ENCODE results near the gene RAP1GAP2. TPM values are rescaled to one million over a fixed set of nuclear protein-coding genes. Genes with fewer than 3 reads are reported as not detected.
"Not testable (repeated sequence)": the region's sequence is repeated elsewhere in the genome, so short reads cannot be mapped to it uniquely, and the experiment has no call there.

RAP1GAP2 gene
- total RNA-seq, 4 donors from 2014 or later: 10.8 to 18.3 (median 12.6) TPM

DNA sequence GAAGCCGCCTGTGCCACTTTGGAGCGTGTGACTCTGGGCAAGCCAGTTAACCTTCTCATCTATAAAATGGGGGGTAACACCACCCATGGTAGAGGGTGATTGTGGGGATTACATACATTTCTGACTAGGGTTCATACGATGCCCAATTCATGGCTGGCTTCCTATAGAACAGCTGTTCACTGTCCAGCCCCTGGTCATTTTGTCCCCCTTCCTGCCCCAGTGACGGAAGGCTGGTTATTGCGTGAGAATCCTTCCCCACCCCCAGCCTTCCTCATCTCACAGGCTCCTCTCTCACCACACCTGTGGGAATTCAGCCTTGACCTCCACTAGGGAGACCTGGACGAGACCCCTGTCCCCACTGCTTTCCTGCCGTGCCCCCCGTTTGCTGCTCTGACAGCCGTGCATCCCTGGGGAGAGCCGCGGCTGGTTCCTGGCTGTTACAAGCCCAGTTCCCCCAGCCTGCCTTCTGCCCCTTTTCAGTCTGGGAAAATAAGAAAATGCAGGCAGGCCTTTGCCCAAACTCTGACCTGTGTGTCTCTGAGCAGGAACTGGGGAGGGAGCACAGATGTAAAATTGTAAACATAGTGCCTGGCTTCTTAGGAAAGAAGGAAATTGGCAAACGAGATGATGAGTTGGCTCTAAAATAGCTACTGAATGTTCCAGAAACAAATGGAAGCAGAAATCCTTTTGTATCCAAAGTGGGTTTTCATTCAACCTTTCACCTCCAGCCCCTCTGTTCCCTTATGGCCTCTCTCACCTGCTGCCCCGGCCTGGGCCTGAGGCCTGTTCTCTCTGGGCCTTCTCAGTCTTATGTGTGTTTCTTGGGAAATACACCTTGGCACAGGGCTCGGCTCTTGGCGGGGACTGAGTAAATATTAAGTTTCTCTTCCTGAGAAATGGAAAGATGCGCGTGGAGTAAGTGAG, 199.9 kb downstream of the RAP1GAP2 start:
- DNase-seq (ENCODE audit: low spot score in 2 of 2): peak in 1 of 2 donors; percentile 72
- 74% methylated on average over 17 of the region's 17 CpGs for WGBS
- H3K4me1 ChIP-seq: peaks cover 6% of the 10 kb centered on the region
- peak overlapping the region; percentile 79 for H3K27ac ChIP-seq
- H3K4me3 ChIP-seq: no peak overlapping the region
- no peaks in the 10 kb centered on the region for H3K9me3 ChIP-seq
- H3K36me3 ChIP-seq: peaks cover 24% of the 10 kb centered on the region
- no peak for TF ChIP-seq EP300 (IDR thresholded peaks at IDR 0.05)
- no peaks in the 10 kb centered on the region for H3K27me3 ChIP-seq

DNA sequence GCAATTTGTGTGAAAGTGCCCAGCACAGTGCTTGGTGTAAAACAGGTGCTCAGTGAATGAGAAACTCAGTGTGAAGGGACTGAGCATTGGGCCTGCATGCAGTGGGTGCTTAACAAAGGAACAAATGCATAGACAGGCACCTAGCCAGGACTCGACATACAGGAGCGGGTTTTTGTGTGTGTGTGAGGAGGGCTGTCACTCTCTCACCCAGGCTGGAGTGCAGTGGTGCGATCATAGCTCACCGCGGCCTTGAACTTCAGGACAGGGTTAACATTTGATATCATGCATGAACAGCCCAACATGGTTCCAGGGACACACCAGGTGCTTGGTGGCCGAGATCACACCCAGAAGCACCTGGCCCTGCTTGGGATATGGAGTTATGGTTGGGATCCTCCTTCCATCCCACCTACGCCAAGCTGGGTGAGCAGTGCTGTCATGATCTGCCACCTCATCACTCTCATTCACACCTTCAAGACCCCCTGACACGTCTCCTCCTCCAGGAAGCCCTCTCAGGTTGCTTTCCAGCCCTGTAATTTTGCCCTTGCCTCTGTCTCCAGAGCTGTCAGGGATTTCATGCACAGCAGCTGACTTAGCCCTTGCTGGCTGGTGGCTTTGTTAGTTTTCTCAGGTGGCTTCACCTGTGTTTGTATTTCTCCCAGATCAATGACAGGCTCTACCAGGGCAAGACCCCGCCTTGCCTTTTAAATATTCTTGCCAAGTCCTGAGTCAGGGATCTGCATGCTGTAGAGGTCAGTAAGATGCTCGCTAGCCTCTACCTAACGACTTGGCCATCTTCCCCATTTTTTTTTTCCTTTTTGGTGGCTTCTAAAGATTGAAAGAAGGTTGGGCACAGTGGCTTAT, 200.8 kb downstream of the RAP1GAP2 start:
- DNase-seq (ENCODE audit: low spot score in 2 of 2): no peak
- TF ChIP-seq, protein P1, sequence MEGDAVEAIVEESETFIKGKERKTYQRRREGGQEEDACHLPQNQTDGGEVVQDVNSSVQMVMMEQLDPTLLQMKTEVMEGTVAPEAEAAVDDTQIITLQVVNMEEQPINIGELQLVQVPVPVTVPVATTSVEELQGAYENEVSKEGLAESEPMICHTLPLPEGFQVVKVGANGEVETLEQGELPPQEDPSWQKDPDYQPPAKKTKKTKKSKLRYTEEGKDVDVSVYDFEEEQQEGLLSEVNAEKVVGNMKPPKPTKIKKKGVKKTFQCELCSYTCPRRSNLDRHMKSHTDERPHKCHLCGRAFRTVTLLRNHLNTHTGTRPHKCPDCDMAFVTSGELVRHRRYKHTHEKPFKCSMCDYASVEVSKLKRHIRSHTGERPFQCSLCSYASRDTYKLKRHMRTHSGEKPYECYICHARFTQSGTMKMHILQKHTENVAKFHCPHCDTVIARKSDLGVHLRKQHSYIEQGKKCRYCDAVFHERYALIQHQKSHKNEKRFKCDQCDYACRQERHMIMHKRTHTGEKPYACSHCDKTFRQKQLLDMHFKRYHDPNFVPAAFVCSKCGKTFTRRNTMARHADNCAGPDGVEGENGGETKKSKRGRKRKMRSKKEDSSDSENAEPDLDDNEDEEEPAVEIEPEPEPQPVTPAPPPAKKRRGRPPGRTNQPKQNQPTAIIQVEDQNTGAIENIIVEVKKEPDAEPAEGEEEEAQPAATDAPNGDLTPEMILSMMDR (IDR thresholded peaks at IDR 0.05): no peak
- no peak for TF ChIP-seq EP300 (IDR thresholded peaks at IDR 0.05)
- no peak for TF ChIP-seq POLR2A (IDR thresholded peaks at IDR 0.05)
- TF ChIP-seq POLR2AphosphoS5 (IDR thresholded peaks at IDR 0.05): no peak
- 84% methylated on average over 11 of the region's 11 CpGs for WGBS
- no peaks in the 10 kb centered on the region for H3K9me3 ChIP-seq
- no peaks in the 10 kb centered on the region for H3K27me3 ChIP-seq
- H3K27ac ChIP-seq: peak overlapping the region; percentile 79
- no peak overlapping the region for H3K4me3 ChIP-seq
- H3K36me3 ChIP-seq: peaks cover 16% of the 10 kb centered on the region
- peaks cover 7% of the 10 kb centered on the region for H3K4me1 ChIP-seq

DNA sequence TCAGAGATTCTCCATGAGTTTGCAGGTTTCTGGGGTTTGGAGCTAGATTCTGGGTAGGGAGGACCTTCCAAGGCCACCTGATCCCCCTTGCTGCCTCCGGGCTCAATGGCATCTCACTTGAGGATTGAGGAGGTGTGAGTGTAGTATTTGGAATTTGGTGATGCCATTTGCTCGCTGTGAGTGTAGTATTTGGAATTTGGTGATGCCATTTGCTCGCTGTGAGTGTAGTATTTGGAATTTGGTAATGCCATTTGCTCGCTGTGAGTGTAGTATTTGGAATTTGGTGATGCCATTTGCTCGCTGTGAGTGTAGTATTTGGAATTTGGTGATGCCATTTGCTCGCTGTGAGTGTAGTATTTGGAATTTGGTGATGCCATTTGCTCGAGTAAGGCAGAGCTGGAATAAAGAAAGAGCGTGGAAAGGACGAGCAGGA, 202.2 kb downstream of the RAP1GAP2 start:
- DNase-seq (ENCODE audit: low spot score in 2 of 2); H3K4me3 ChIP-seq; H3K9me3 ChIP-seq; H3K27me3 ChIP-seq; H3K27ac ChIP-seq: not testable (repeated sequence)
- 97% methylated on average over 9 of the region's 9 CpGs for WGBS
- Histone ChIP-seq H3K36me3 (peaks cover 13% of the 10 kb centered on the region), H3K4me1 (peaks cover 17% of the 10 kb centered on the region)

DNA sequence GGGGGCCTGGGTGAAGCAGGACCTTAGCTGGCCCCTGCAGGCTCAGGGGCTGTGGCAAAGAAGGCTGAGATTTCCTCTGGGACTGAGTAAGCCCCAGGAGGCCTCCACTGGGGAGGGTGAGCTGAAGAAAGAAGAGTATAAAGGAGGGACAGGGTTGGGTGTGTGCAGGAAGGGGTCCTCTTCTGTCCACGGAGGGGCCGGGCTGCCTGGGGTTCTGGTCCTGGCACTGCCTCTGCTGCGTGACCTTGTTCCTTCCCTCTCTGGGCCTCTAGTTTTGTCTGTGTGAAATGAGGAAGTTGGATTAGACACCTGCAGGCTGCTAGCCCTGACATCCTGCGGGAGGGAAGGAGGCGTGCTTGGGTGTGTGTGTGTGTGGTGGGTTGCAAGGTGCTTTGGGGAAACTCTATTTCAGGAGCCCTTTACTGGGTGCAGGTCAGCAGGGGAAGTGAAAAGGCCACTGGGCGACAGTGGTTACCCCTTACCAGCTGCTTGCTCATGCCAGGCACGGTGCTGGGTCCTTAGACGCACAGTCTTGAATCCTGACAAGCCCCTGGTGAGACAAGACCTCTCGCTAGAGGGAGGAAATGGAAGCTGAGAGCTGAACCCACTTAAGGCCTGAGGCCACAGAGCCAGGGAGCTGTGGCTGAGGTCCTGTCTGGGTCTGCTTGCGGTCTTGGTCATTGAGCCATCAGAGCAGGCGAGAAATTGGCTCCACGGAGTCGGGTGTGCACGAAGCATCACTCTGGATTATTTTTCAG, 206.5 kb downstream of the RAP1GAP2 start:
- Histone ChIP-seq H3K27me3 (no peaks in the 10 kb centered on the region), H3K9me3 (no peaks in the 10 kb centered on the region), H3K27ac (peak overlapping the region; percentile 78), H3K36me3 (peaks cover 3% of the 10 kb centered on the region), H3K4me3 (no peak overlapping the region), H3K4me1 (peaks cover 30% of the 10 kb centered on the region)
- TF ChIP-seq, protein P1 (IDR thresholded peaks at IDR 0.05): no peak
- TF ChIP-seq POLR2AphosphoS5 (IDR thresholded peaks at IDR 0.05): no peak
- no peak for TF ChIP-seq EP300 (IDR thresholded peaks at IDR 0.05)
- no peak for TF ChIP-seq POLR2A (IDR thresholded peaks at IDR 0.05)
- WGBS: 68% methylated on average over 11 of the region's 14 CpGs
- DNase-seq (ENCODE audit: low spot score in 2 of 2): no peak

DNA sequence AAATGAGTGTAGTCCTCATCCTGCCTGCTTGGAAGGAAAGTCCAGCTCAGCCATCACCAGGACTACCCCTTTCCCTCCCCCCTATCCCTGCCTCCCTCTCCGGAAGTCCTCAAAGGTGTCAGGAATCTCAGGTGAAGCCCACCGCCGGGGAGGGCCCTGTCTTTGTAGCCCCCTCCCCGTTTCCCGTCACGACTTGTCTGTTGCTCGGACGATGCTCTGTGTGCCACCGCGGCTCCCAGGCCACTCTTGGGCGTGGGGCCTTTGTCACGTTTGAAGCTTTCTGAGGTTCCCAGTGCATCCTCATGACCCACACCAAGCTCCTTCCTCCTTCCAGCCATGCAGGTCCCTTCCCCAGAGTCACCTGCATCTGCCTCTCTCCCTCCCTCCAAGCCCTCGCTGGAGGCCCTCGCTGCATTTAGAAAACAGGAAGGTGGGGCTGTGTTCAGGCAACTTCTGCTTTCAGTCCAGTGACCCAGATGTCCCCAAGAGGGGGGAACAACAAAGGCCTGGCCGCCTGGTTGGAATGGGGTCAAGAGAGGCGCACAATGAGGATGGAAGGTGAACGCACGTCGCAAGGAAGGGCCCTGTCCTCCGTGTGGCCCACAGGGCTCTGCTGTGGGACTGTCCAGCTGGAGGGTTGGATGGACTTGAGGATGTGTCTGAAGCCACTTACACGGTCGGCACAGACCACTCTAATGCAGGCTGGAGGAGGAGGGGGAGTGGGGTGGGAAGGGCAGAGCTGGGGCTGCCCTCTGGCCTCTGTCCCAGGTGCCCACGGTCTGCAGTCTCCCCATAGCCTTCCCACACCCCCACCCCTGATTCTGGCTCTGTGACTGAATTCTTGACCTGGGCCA, 207.3 kb downstream of the RAP1GAP2 start:
- peak overlapping the region; percentile 34 for H3K4me3 ChIP-seq
- 63% methylated on average over 23 of the region's 23 CpGs for WGBS
- H3K4me1 ChIP-seq: peaks cover 30% of the 10 kb centered on the region
- no peaks in the 10 kb centered on the region for H3K27me3 ChIP-seq
- TF ChIP-seq EP300 (IDR thresholded peaks at IDR 0.05) (no peak), POLR2A (IDR thresholded peaks at IDR 0.05) (no peak), POLR2AphosphoS5 (IDR thresholded peaks at IDR 0.05) (no peak)
- TF ChIP-seq, protein P1 (IDR thresholded peaks at IDR 0.05): no peak
- no peak for DNase-seq (ENCODE audit: low spot score in 2 of 2)
- no peaks in the 10 kb centered on the region for H3K36me3 ChIP-seq
- H3K9me3 ChIP-seq: no peaks in the 10 kb centered on the region
- H3K27ac ChIP-seq: peak overlapping the region; percentile 78
